Activated CD4-positive, alpha-beta T cell treated with anti-CD3 and anti-CD28 coated beads, Interleukin-2, amount 50 U/mL, for 1 hour (primary cell): ENCODE data around the gene CENATAC.
A peak's percentile ranks its signal among the peaks of the same experiment; 100 is the strongest.
"Not testable (repeated sequence)": the region's sequence is repeated elsewhere in the genome, so short reads cannot be mapped to it uniquely, and the experiment has no call there.

Experiments used
- DNase-seq: peaks from one replicate; pipeline ENCODE4 v3.0.0-alpha.2; 2020

The CENATAC gene

GRCh38 chr11:118997627-118998387, at the start of gene CENATAC:
Gene CENATAC, plus strand, starts transcription at chr11:118998138. Its CDS starts 60 bp downstream, at chr11:118998198.
- peak; percentile 95 for DNase-seq

- DNase-seq, result no peak
Observed at GRCh38 chr11:118953265-118953664, 44.7 kb upstream of the CENATAC start.

GRCh38 chr11:118953976-118954375, 44.0 kb upstream of the CENATAC start:
- DNase-seq, result not testable (repeated sequence)

GRCh38 chr11:118956094-118956846, 41.7 kb upstream of the CENATAC start, which contains the start of gene UPK2:
Gene UPK2, plus strand, starts transcription at chr11:118956298. Its CDS starts 53 bp downstream, at chr11:118956351.
- DNase-seq, result peak; percentile 91

- no peak for DNase-seq
Observed at GRCh38 chr11:118956847-118957469, 41.0 kb upstream of the CENATAC start.

GRCh38 chr11:118957549-118957948, 40.4 kb upstream of the CENATAC start:
- DNase-seq, result no peak

- no peak for DNase-seq
Observed at GRCh38 chr11:118957968-118958367, 40.0 kb upstream of the CENATAC start.

- DNase-seq, result no peak
Observed at GRCh38 chr11:118958577-118958976, 39.4 kb upstream of the CENATAC start.

GRCh38 chr11:118961189-118961588, 36.7 kb upstream of the CENATAC start:
- DNase-seq, result no peak

- DNase-seq, result no peak
Observed at GRCh38 chr11:118961591-118961990, 36.3 kb upstream of the CENATAC start.

- DNase-seq, result not testable (repeated sequence)
Observed at GRCh38 chr11:118969508-118969907, 28.4 kb upstream of the CENATAC start.

- no peak for DNase-seq
Observed at GRCh38 chr11:118971646-118972045, 26.3 kb upstream of the CENATAC start, which contains the start of gene FOXR1. Gene FOXR1, plus strand, starts transcription at chr11:118971761. Its CDS starts 171 bp downstream, at chr11:118971932.

- DNase-seq, result no peak
Observed at GRCh38 chr11:118973985-118974384, 24.0 kb upstream of the CENATAC start.

- DNase-seq, result no peak
Observed at GRCh38 chr11:118975771-118976709, 21.9 kb upstream of the CENATAC start.

GRCh38 chr11:118979434-118979833, 18.5 kb upstream of the CENATAC start:
- no peak for DNase-seq

GRCh38 chr11:118980191-118980881, 17.6 kb upstream of the CENATAC start:
- DNase-seq, result no peak

GRCh38 chr11:118984337-118984736, 13.6 kb upstream of the CENATAC start:
- not testable (repeated sequence) for DNase-seq

- no peak for DNase-seq
Observed at GRCh38 chr11:118984825-118985224, 13.1 kb upstream of the CENATAC start.

GRCh38 chr11:118988280-118988679, 9.7 kb upstream of the CENATAC start:
- no peak for DNase-seq

- not testable (repeated sequence) for DNase-seq
Observed at GRCh38 chr11:118991486-118992038, 6.4 kb upstream of the CENATAC start.

- peak; percentile 32 for DNase-seq
Observed at GRCh38 chr11:118996926-118997626, 862 bp upstream of the CENATAC start.
